ENCODE measurements around the gene MGAT5B.

Gene MGAT5B

DNA sequence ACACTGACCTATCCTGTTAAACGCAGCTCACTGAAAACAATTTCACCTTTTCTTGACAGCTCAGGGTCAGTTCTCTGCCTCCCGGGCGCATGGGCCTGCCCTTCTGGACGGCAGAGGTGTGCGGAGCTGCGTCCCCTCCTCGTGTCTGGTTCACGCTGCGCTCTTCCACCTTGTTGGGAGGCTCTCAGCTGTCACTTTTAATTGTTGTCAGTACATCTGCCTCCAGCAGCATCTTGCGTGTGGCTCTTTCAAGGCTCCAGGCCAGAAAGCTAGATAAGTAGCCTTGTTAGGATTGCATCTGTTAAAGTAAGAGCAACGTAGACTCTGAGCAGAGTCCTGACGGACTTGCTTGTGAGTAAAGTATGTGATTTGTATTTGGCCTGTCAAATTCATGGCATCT lies 59.4 kb downstream of the MGAT5B start:
- no peak for DNase-seq (ENCODE audit: low read depth in 2 of 2)

DNA sequence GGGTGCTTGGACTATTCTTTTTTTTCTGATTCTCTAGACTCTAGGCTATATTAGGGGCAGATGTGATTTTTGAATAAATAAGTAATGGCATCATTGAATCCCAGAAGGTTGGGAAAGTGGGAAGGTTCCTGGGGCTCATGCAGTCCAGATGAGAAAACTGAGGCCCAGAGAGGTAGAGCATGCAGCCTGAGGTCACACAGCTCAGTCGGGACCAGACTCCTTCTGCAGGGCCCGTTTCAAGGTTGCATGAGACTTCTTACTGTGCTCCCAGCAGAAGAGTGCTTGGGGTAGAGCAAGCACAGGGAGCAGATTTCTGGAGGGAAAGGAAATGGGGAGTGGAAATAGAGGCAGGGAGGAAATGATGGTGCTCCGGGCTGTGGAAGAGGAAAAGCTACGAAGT lies 59.8 kb downstream of the MGAT5B start:
- no peak for DNase-seq (ENCODE audit: low read depth in 2 of 2)

DNA sequence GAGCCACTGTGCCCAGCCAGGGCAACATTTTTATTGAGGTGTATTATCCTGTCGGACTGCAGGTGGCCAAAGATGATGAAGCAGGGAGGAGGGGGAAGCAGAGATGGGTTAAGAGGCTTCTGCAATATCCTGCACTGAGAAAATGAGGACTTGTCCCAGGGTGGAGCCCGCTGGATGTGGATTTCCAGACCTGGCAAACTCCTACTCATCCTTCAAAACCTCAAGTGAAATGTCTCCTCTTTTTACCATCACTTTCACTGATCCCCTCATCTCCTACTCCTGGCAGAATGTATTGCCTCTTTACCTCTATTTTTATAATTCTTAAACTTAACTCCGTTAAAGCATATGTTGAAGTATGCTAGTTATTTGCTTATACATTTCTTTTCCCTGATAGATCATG lies 60.9 kb downstream of the MGAT5B start:
- DNase-seq (ENCODE audit: low read depth in 2 of 2): no peak

DNA sequence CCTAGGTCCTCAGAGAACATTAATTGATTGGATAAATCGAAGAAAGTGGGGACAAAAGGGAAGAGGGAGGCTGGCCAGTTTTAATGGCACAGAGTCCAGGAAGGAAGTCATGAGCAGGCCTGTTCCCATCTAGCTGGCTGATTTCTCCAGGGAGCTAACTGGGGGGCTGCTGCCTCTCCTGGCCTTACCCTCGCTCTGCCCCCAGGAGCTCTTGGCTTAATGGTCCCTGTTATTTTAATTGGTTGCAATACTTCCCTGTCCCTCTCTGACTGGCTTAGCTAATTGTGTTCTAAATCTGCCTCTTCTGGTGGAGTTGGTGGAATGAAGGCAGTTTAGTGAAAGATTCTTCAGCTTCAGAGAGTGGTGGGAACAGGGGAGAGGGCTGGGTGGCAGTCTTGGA lies 61.4 kb downstream of the MGAT5B start:
- no peak for DNase-seq (ENCODE audit: low read depth in 2 of 2)

DNA sequence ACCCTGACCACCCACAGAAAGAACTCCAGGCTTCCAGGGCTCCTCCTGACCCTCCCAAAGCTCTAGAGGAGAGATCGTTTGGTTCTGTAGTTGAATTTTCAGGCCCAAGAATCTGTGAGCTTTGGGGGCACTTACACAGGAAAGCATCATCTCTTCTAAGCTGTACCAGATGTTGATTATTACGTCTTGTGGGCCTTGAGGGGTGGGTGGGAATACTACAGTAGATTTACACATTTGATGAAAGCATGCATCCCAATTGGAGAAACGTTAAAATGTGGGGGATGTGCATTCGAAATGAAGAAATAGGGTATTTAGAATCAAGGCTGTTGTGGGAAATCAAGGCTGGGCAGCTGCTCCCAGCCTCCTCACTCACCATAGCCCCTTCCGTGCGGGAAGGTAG lies 61.9 kb downstream of the MGAT5B start:
- DNase-seq (ENCODE audit: low read depth in 2 of 2): no peak

DNA sequence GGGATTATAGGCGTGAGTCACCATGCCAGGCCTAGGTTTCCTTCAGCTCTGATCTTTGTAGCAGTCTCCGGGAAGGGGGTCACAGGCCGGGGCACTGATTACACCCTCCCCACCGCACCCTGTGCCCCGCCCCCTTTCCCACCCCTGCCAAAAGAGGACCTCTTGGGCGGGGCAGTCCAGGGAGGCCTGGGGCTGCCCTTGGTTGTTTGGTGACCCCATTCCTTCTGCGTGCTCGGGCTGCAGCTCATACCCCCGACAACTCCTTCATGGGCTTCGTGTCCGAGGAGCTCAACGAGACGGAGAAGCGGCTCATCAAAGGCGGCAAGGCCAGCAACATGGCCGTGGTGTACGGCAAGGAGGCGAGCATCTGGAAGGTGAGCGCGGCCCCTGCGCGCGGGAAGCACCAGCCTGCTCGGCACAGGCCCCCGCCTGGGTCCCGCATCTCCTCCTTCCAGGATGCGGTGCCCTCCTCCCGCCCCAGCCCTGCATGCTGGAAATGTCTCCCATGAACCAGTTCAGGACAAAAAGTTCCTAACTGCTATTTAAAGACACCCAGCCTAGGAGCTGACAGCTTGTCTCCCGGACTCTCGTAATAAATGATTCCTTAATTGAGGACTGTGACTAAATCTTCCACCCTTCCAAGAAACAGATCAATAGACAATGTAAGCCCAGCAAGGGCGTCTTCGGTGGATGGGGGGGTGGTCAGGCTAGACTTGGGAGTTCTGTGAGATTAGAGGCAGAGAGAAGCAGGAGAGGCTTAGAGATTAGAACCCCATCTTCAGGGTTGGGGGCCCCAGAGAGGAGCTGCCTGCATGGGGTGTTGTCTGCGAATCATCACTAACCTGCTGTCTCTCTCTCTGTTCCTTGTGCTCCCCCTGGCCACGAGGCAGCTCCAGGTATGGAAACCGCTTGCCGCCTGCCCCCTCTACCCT lies 64.5 kb downstream of the MGAT5B start:
- no peak for DNase-seq (ENCODE audit: low read depth in 2 of 2)

DNA sequence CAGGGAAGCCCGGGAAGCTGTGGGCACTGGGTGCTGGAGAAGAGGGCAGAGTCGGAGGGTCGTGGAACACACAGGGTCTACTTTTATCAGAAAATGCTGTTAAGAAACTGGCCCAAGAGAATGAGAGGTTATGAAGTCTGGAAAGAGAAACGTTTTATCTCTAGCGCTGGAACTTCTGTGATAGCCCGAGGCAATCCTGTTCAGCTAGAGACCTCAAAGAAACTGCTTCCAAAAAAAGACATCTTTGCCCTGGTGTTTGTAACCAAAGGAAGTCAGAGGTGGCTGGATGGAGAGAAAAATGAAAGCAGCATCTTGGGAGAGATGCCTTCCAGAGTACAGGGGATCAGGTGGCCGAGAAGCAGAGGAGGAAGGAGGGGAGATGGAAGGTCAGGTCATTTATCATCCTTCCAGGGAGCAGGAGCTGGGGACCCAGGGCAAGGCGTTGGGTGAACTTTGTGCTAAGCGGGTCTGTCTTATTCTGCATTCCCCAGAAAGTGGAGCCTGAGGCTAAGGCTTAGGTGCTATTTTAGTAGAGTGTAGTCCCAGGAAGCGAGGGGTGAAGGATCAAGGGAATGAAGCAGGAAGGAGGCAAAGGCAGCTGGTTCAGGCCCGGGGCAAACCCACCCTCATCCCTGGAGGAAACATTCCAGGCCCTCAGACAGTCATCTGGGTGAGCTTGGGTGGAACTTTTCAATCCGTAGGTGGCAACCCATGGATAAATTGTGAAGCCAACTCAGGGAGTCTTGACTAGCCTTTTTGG lies 66.5 kb downstream of the MGAT5B start:
- DNase-seq (ENCODE audit: low read depth in 2 of 2): no peak

DNA sequence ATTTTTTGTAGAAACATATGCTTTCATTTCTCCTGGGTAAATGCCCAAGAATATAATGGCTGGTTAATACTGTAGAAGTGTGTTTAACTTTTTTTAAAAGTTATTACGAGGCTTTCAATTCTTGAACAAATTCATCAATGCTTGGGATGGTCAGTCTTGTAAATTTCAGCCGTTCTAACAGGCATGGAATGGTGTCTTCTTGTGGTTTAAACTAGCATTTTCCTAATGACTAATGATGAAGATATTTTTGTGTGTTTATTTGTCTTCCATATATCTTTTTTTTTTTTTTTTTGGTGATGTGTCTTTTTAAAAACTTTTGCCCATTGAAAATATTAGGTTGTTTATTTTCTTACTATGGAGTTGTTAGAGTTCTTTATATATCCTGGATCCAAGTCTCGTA lies 67.1 kb downstream of the MGAT5B start:
- DNase-seq (ENCODE audit: low read depth in 2 of 2): no peak

DNA sequence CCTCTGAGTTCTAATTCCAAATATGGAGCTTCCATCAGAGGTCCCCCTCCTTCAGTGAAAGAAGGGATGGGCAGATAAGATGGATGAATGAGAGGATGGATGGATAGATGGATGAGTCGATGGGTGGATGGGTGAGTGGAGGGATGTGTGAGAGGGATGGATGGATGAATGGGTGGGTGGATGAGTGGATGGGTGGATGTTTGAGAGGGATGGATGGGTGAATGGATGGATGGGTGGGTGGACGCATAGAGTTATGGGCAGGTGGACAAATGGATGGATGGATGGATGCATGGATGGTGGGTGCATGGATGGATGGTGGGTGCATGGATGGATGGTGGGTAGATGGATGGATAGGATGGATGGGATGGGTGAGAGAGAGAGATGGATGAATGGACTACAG lies 69.0 kb downstream of the MGAT5B start:
- no peak for DNase-seq (ENCODE audit: low read depth in 2 of 2)

DNA sequence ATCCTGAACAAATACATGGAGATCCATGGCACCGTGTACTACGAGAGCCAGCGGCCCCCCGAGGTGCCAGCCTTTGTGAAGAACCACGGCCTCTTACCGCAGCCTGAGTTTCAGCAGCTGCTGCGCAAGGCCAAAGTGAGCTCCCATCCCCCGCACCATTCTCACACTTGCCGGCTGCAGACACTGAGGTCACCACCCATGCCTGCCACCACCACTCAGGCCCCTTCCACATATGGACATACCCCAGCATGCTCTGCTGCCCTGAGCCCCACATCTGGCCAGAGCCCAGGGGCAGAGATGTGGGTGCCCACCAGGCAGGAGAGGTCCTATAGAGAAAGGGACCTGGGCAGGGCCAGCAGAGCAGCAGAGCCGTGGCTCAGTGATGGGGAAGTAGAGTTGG lies 69.8 kb downstream of the MGAT5B start:
- DNase-seq (ENCODE audit: low read depth in 2 of 2): no peak

DNA sequence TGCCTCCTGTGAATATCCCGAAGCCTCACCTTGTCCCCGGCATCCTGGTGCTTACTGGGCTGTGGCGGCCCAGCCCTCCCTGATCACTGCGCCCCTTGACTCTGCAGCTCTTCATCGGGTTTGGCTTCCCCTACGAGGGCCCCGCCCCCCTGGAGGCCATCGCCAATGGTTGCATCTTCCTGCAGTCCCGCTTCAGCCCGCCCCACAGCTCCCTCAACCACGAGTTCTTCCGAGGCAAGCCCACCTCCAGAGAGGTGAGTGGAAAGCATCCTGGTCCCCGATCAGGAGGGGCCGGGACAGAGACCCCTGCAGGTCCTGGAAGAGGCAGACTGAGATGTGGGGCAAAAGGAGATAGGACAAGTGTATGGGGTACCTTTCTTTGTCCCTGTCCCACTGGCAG lies 72.1 kb downstream of the MGAT5B start:
- DNase-seq (ENCODE audit: low read depth in 2 of 2): no peak

DNA sequence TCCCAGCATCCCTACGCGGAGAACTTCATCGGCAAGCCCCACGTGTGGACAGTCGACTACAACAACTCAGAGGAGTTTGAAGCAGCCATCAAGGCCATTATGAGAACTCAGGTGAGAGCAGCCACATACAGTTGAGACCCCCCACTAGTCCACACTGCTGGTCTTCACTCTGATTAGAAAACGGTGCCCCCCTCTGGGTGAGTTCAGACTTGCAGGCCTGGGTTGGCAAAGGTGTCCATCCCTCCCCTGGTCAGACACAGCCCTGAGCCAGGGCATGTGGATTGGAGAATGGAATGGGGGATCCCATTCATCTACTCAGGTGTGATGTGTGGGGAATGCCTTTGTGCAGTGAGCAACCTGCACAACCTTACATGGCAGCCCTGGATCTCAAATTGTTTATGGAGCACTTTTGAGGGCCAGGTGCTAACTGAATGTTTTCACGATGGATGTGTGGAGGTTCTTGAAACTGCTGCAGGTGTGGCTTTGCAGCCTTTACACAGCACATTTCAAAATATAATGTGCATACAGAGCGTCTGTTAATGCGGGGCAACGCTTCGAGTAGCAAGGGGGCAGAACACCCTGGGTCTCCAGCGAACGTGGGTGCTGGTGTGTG lies 72.6 kb downstream of the MGAT5B start:
- DNase-seq (ENCODE audit: low read depth in 2 of 2): no peak

DNA sequence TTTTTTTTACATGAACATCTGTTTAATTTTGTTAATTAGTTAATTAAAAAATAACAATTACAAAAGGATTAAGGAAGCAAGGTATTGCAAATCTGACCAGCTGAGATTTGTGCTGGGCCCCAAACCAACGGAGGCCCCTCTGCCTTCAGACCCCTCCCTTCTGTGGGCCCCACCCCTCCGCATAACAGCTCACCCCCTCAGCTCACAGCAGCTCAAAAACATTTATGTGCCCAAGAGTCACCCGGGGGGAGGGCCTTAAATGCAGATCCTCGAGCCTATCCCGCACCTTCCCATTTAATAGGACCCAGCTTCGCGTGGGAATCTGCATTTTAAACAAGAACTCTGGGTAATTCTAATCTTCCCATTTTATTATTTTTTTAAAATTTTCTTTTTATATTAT lies 75.0 kb downstream of the MGAT5B start:
- no peak for DNase-seq (ENCODE audit: low read depth in 2 of 2)

DNA sequence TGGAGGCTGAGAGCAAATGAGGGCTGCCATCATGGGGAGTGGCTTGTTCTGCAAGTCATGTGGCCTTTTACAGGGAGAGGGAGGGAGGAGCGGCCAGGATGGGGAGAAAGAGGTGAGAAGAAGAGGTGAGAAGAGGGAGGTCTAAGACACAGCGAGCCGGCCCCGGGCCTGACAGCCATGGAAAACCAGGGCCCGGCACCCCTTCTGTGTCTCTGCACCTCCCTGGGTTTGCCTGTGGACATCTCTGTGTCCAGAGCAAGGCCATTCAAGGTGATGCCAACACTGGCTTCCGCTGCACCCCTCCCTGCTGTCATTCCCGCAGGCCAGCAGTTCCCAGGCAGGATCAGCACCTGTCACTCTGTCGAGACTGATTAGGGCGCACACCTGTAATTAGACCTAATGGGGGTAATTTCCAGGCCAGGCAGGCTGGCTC lies 75.6 kb downstream of the MGAT5B start:
- no peak for DNase-seq (ENCODE audit: low read depth in 2 of 2)

DNA sequence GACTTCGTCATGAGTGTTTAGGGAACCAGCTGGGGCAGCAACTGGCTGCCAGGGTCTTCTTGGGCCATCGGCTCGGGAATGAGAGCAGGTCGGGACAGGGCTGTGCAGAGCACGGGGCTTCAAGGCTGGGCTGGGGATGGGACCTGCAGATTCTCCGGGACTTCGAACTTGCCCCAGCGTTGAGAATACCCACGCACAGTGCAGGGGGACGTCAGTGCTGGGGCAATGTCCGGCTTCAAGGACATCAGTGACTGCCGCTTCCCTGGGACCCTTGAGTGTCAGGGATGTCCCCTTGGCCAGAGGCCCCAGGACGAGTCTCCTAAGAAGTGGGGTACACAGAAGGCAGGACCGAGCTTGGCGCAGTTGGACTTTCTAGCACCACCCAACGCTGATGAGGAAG lies 76.3 kb downstream of the MGAT5B start:
- DNase-seq (ENCODE audit: low read depth in 2 of 2): no peak

DNA sequence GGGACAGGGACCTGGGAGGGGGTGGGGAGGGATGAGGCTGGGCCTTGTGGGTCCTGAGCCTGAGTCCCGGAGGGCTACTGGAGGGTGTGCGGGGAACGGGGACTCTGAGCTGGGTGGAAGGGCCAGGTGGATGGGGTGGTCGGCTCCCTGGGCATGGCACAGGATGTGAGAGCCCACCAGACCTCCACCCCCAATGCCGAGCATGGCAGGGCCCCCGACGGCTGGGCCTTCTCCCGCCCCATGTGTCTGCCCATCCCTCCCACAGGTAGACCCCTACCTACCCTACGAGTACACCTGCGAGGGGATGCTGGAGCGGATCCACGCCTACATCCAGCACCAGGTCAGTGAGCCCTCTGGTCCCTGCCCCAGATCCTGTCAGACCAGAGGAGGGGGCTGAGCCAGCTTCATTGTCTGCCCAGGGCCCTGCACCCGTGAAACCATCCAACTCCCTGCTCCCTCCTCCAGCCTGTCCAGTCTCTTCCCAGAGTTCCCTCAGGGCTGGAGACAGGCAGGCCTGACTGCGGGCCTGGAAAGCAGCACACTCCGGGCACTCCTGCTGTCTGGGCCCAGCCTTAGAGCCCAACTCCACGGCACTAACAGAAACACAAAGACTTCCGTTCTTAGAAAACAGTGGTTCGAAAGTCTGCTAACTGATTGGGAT lies 78.0 kb downstream of the MGAT5B start:
- DNase-seq (ENCODE audit: low read depth in 2 of 2): no peak

DNA sequence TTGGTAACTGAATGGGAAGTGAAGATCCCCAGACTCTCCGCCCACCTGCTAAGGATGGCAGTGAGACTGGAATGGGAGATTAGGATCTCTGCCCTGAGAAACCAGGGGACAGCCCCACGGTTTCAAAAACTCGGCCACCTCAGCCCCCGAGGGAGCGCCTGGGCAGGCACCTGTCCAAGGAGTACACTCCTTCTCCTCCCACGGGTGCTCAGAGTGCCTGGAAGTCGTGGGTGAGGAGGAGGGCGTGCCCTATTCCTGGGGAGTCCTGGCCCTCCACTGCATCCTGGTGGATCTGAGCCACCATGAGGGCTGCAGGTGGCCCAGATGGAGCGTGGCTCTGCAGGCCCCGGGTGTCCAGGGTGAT lies 78.5 kb downstream of the MGAT5B start:
- no peak for DNase-seq (ENCODE audit: low read depth in 2 of 2)

DNA sequence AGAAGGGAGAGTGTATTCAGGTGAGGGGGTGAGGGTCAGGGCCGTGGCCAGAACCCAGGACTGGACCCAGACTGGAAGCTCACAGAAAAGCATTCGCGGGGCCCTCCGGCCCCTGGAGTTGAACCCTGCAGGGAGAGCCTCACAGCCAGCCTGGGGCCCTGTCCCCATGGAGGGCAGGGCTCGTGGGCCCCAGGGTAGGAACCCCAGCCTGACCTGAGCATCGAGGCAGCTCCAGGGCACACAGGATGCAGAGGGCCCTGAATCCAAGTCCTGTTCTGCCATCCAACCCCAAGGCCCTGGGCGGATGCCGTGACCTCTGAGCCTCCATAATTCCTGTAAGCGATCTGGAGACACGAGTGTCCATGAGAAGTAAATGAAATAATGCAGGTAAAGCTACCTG lies 79.1 kb downstream of the MGAT5B start:
- no peak for DNase-seq (ENCODE audit: low read depth in 2 of 2)

DNA sequence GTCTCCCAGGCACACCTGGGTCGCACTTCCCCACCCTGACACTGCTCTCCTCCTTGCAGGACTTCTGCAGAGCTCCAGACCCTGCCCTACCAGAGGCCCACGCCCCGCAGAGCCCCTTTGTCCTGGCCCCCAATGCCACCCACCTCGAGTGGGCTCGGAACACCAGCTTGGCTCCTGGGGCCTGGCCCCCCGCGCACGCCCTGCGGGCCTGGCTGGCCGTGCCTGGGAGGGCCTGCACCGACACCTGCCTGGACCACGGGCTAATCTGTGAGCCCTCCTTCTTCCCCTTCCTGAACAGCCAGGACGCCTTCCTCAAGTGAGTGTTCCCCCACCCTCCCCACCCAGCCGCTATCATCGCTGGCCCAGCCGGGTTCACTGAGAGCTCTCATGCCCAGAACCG lies 79.6 kb downstream of the MGAT5B start:
- no peak for DNase-seq (ENCODE audit: low read depth in 2 of 2)

DNA sequence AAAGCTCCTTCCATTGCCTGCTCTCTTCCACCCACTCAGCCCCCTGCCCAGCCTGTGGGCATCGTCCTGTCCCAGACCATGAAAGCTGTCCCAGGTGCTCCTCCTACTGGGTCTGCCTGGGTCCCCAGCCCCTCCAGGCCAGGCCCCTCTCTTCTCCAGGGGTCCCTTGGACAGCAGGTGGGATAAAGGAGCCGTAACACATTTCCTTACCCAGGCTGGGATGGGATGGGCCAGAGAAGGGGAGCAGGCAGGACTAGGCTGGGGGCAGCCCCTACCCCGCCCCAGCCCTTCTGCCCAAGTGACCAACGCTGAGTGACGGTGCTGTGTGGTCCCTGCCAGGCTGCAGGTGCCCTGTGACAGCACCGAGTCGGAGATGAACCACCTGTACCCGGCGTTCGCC lies 80.1 kb downstream of the MGAT5B start:
- no peak for DNase-seq (ENCODE audit: low read depth in 2 of 2)

DNA sequence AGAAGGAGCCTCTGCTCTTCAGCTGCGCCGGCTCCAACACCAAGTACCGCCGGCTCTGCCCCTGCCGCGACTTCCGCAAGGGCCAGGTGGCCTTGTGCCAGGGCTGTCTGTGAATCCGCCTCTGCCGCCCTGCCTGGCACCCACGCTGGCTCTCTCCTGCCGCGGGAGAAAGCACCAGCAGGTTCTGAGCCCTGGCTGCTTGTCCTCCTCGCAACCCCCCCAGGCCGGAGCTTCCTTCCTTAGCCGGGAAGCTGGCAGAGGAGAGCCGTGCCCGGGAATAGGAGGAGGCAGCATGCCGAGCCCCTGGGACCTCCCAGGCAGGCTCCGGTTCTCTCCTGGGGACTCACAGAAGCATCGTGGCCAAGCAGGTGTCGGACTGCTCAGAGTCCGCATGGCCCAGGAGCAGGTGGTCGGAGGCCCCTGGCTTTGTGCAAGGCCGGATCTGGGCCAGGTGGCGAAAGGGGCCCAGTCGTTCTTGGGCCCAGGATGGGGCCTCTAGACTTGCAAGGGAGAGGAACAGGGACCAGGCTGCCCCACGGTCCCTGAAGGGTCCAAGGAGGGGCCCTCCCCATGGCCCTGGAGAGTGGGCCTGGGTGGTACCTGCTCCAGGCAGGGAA lies 80.6 kb downstream of the MGAT5B start:
- no peak for DNase-seq (ENCODE audit: low read depth in 2 of 2)
